Thyroid gland (tissue), 4 donors: ENCODE measurements around the gene IL17D. TPM values are rescaled to one million over a fixed set of nuclear protein-coding genes. Genes with fewer than 3 reads are reported as not detected.

Source experiments
- DNase-seq, 2 donors: peaks; one replicate each; pipeline ENCODE4 v3.0.0-alpha.2; 2019
- H3K27ac ChIP-seq, 3 donors: fragments of 200-600 bp; sonication (generic); 1 replicate in 2 of 3; 2 replicates in 1 of 3; pipeline ENCODE4 v1.5.1; 2016 to 2019; ENCODE audit warnings: mild to moderate bottlenecking in 1 of 3, moderate library complexity in 1 of 3
- H3K27me3 ChIP-seq: fragments of 200-600 bp; sonication (generic); one replicate; pipeline ENCODE4 v1.5.1; 2019
- H3K36me3 ChIP-seq, 2 donors: fragments of 200-600 bp; sonication (generic); one replicate each; pipeline ENCODE4 v1.5.1; 2016 to 2019
- H3K4me1 ChIP-seq, 2 donors: fragments of 200-600 bp; sonication (generic); one replicate each; pipeline ENCODE4 v1.5.1; 2017 to 2019
- H3K4me3 ChIP-seq, 3 donors: fragments of 200-600 bp; sonication (generic); replicated peaks in 1 of 3; 1 replicate in 2 of 3; 2 replicates in 1 of 3; pipeline ENCODE4 v1.5.1; 2016; ENCODE audit warnings: mild to moderate bottlenecking in 1 of 3
- H3K9me3 ChIP-seq: fragments of 200-600 bp; sonication (generic); one replicate; pipeline ENCODE4 v1.5.1; 2017
- CTCF ChIP-seq, 6 experiments: fragments of 200-600 bp in 3 of 6; fragments of 450-650 bp in 3 of 6; sonication (generic) in 3 of 6; IDR thresholded peaks; one replicate each; pipeline ENCODE4 v1.5.1; 2016 to 2019; ENCODE audit warnings: antibody characterized with exemption in 6 of 6, mild to moderate bottlenecking in 2 of 6, inconsistent platforms in 1 of 6, moderate library complexity in 1 of 6
- POLR2A ChIP-seq, 2 donors: fragments of 450-650 bp; IDR thresholded peaks; one replicate each; pipeline ENCODE4 v1.6.1; 2017; ENCODE audit warnings: antibody characterized with exemption in 2 of 2, mild to moderate bottlenecking in 2 of 2, moderate library complexity in 1 of 2
- WGBS, 2 donors: methylation state at CpG; one replicate each; pipeline ENCODE4 v1.1.5; 2017; 5-methylcytosine and 5-hydroxymethylcytosine counted together
- intact Hi-C: fragments of 100-400 bp; cut with DNase I; formaldehyde crosslinking; loops from one replicate; pipeline ENCODE4 v1.15.1; 2023
- total RNA-seq, 4 donors: library from RNA; depleted of rRNA; stranded (reverse); fragments of >200 nt; gene quantifications; one replicate each; pipeline ENCODE4 v1.2.3, GENCODE V29; 2016

IL17D gene
- total RNA-seq, 4 donors from 2014 or later: 2.7 to 6.5 (median 4.8) TPM

GRCh38 chr13:20700288-20700687 lies 3.2 kb upstream of the IL17D start:
- 91 to 95% methylated on average over 6 of the region's 6 CpGs for WGBS, 2 donors

GRCh38 chr13:20701461-20701860 lies 2.0 kb upstream of the IL17D start:
- DNase-seq: no peak
- intact Hi-C loops: loop anchor here (5.0 kb wide), 1 partner anchor 436 kb away; no protein-coding TSS in a partner anchor

More at GRCh38 chr13:20700288-20700687, 3.2 kb upstream of the IL17D start:
- TF ChIP-seq CTCF (IDR thresholded peaks at IDR 0.05): no peak
- no peak for TF ChIP-seq POLR2A (IDR thresholded peaks at IDR 0.05)
- no peaks in the 10 kb centered on the region for H3K36me3 ChIP-seq
- H3K4me3 ChIP-seq: no peak overlapping the region
- H3K27me3 ChIP-seq: no peaks in the 10 kb centered on the region
- H3K9me3 ChIP-seq: no peaks in the 10 kb centered on the region
- intact Hi-C loops: loop anchor here (5.0 kb wide), 1 partner anchor 437 kb away; no protein-coding TSS in a partner anchor
- no peak overlapping the region for H3K27ac ChIP-seq
- peaks cover 3 to 8% of the 10 kb centered on the region in 2 donors for H3K4me1 ChIP-seq
- no peak for DNase-seq

GRCh38 chr13:20702530-20702914 lies 977 bp upstream of the IL17D start:
- TF ChIP-seq CTCF (IDR thresholded peaks at IDR 0.05) (no peak), POLR2A (IDR thresholded peaks at IDR 0.05) (no peak)
- Histone ChIP-seq H3K27me3 (no peaks in the 10 kb centered on the region), H3K27ac (no peak overlapping the region), H3K4me1 (peaks cover 3 to 8% of the 10 kb centered on the region in 2 donors), H3K9me3 (no peaks in the 10 kb centered on the region), H3K36me3 (no peaks in the 10 kb centered on the region), H3K4me3 (peak overlapping the region in 1 of 3 donors; percentile 65)
- intact Hi-C loops: loop anchor here (5.0 kb wide), 1 partner anchor 435 kb away; no protein-coding TSS in a partner anchor
- WGBS, 2 donors: 28 to 29% methylated on average over 9 of the region's 9 CpGs
- DNase-seq: no peak

More at GRCh38 chr13:20701461-20701860, 2.0 kb upstream of the IL17D start:
- Histone ChIP-seq H3K27ac (no peak overlapping the region), H3K27me3 (no peaks in the 10 kb centered on the region), H3K36me3 (no peaks in the 10 kb centered on the region), H3K9me3 (no peaks in the 10 kb centered on the region), H3K4me3 (no peak overlapping the region), H3K4me1 (peaks cover 3 to 8% of the 10 kb centered on the region in 2 donors)
- TF ChIP-seq CTCF (IDR thresholded peaks at IDR 0.05): no peak
- TF ChIP-seq POLR2A (IDR thresholded peaks at IDR 0.05): no peak
- 94 to 99% methylated on average over 3 of the region's 3 CpGs for WGBS, 2 donors

- Histone ChIP-seq H3K9me3 (no peaks in the 10 kb centered on the region), H3K36me3 (no peaks in the 10 kb centered on the region), H3K4me1 (peaks cover 3 to 8% of the 10 kb centered on the region in 2 donors), H3K27ac (peak overlapping the region in 2 of 3 donors; percentile 7 to 41), H3K27me3 (no peaks in the 10 kb centered on the region), H3K4me3 (peak overlapping the region in 1 of 3 donors; percentile 28)
- peak; percentile 89 to 90 for DNase-seq
- WGBS, 2 donors: 0% methylated on average over 4 to 7 of the region's 98 CpGs
- intact Hi-C loops: loop anchor here (5.0 kb wide), 1 partner anchor 433 kb away; no protein-coding TSS in a partner anchor
- peak in 4 of 6 experiments; percentile 22 to 90 (median 82) for TF ChIP-seq CTCF (IDR thresholded peaks at IDR 0.05)
- peak; percentile 12 to 78 for TF ChIP-seq POLR2A (IDR thresholded peaks at IDR 0.05)
Observed at GRCh38 chr13:20703780-20704458, 420 bp downstream of the IL17D start.
